ENCODE data around the gene TMEM239.
"Not testable (repeated sequence)": the region's sequence is repeated elsewhere in the genome, so short reads cannot be mapped to it uniquely, and the experiment has no call there.

Gene TMEM239

GRCh38 chr20:2816030-2816582, at the start of gene TMEM239:
Gene TMEM239, plus strand, starts transcription at chr20:2816364. Its CDS starts 191 bp downstream, at chr20:2816555.
- DNase-seq (ENCODE audit: low read depth), result no peak

- DNase-seq (ENCODE audit: low read depth), result no peak
Measured at GRCh38 chr20:2767768-2768631, 48.2 kb upstream of the TMEM239 start.

- DNase-seq (ENCODE audit: low read depth), result no peak
Measured at GRCh38 chr20:2768632-2769015, 47.5 kb upstream of the TMEM239 start.

- DNase-seq (ENCODE audit: low read depth), result not testable (repeated sequence)
Measured at GRCh38 chr20:2770091-2770490, 46.1 kb upstream of the TMEM239 start.

DNA sequence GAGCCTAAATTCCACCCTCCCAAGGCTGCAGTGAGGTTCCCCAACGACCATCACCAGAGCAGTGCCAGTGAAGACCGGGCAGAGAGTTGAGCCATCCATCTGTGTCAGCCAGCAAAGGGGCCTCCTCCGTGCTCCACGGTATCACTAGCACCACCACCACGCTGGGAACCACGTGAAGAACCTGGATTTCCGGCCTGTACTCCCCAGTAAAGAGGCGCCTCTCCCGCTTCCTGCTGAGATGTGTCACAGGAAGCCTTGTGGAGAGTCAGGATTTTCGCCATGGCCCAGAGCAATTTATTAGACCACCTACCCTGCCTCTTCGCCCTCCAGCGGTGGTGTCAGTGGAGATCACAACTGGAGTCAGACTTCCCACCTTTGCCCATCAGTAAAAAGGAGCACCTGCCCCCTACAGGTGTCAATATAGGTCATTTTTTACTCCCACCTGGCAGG, 44.5 kb upstream of the TMEM239 start:
- DNase-seq (ENCODE audit: low read depth), result no peak

GRCh38 chr20:2773812-2774211, 42.4 kb upstream of the TMEM239 start:
- DNase-seq (ENCODE audit: low read depth), result no peak

DNA sequence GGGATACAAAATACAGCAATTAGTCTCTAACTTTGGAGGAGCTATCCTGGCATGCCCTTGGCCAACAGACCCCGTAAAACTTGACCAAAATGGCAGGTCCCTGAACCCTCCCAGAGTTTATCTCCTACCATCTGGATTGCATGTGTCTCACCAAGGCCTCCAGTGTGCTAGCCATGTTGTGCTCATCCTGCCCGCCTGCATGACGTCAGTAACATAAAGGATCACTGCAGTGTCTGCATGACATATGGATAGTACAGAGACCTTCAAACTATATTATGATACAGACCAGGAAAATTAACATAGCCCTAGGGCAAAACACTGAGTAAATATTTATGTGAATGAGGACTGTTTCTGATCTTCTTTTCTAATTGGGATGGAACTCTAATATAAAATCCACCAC, 41.0 kb upstream of the TMEM239 start:
- no peak for DNase-seq (ENCODE audit: low read depth)

GRCh38 chr20:2778602-2779321, 37.4 kb upstream of the TMEM239 start:
- DNase-seq (ENCODE audit: low read depth), result no peak

DNA sequence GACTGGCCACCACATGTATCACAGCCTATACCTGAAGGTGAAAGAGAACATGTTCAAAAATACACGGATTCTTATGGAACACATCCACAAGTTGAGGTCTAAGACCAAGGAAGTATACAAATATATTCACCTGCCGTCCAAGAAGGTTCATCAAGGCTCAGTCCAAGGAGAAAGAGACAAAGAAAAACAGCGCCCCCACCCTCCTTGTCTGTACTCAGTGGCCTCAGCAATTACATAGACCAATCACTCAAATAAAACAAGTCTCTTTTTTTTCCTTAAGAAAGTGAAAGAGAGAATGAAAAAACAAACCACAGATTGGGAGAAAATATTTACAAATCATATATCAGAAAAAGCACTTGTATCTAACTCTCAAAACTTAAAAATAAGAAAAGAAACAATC, 35.2 kb upstream of the TMEM239 start:
- no peak for DNase-seq (ENCODE audit: low read depth)

DNA sequence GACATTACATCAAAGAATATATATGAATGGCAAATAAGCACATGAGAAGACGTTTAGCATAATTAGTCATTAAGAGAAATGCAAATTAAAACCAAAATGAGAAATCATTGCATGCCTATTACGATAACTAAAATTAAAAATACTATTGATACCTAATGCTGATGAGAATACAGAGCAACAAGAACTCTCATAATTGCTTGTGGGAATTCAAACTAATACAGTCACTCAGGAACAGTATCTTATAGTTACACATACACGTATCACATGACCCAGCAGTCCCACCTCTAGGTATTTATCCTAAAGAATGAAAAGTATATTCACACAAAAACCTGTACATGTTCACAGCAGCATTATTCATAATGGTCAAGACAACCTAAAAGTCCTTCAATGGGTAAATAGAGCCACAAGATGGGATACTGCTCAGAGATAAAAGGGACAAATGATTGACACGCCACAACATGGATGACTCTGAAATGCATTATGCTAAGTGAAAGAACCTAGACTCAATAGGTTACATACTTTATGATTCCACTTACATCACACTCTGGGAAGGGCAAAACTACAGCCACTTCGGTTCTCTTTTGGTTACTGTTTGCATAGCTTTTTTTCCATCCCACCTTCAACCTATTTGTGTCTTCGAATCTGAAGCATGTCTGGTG, 32.1 kb upstream of the TMEM239 start:
- no peak for DNase-seq (ENCODE audit: low read depth)

DNA sequence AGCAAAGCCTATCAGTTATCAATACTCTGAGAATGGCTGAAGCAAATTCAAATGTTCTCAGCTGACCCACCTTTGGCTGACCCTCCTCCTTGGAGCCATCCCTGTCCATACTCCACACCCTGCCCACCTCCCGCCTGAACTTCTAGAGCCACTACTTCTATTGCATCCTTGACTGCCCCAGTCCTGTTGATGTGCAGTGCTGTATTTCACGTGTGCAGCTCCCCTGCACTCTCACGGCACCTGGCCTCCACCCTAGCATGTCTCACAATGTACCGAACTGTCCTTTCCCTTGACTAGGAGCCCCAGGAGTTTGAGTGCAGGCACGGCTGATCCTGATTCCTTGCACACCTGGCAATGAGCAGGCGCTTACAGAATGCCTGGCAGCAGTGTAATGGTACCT, 22.7 kb upstream of the TMEM239 start:
- no peak for DNase-seq (ENCODE audit: low read depth)

DNA sequence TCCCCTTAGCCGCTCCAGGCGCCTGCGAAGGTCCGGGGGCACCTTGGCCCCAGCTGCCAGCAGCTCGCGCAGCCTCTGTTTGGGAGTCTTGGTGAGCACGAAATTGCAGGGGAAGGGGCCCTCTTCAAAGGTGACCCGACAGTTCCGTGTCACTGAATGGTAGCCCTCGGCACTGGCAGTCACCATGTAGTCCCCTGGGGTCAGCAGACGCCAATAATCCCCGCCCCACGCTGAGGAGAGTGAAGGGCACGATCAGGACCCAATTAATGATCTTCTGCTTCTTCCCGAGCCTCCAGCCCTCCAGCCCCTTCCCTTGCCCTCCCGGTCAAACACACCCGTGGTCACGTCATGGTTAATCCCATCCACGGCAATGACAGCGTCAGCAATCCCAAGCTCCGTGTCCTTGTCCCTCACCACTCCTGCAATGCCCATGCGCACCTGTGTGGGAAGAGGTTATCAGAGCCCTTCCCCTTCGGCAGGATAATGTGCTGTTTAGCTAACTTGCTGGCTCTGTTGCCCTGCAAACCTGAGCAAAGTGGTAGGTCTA, 21.9 kb upstream of the TMEM239 start:
- DNase-seq (ENCODE audit: low read depth), result no peak

- DNase-seq (ENCODE audit: low read depth), result no peak
Measured at GRCh38 chr20:2794866-2795447, 21.2 kb upstream of the TMEM239 start.

GRCh38 chr20:2795451-2795850, 20.7 kb upstream of the TMEM239 start:
- no peak for DNase-seq (ENCODE audit: low read depth)

DNA sequence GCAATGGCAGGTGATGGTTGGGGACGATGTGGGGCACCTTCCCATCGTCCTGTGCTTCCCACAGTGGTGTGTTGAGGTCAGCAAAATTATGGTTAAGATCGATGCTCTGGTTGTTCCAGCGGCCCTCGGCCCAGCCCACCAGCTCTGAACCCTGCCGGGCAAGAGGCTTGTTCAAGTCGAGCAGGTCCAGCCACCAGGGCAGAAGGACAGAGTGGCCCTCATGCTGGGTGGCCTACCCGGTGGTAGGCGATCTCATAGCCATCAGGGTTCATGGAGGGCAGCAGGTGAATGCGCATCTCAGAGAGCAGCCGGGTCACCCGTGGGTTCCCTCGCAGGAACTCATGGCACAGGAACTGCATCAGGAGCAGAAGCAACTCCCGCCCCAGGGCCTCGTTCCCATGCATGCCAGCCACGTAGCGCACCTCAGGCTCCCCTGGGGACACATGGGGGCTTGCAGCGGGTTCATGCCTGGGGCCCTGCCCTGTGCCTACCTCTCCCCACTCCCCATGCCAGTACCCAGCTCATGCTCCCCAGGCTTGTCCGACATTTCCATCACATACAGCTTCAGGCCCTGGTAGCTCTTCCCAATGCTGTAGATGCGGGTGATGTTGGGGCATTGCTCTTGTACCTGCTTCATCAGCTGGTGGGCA, 20.0 kb upstream of the TMEM239 start:
- DNase-seq (ENCODE audit: low read depth), result no peak

DNA sequence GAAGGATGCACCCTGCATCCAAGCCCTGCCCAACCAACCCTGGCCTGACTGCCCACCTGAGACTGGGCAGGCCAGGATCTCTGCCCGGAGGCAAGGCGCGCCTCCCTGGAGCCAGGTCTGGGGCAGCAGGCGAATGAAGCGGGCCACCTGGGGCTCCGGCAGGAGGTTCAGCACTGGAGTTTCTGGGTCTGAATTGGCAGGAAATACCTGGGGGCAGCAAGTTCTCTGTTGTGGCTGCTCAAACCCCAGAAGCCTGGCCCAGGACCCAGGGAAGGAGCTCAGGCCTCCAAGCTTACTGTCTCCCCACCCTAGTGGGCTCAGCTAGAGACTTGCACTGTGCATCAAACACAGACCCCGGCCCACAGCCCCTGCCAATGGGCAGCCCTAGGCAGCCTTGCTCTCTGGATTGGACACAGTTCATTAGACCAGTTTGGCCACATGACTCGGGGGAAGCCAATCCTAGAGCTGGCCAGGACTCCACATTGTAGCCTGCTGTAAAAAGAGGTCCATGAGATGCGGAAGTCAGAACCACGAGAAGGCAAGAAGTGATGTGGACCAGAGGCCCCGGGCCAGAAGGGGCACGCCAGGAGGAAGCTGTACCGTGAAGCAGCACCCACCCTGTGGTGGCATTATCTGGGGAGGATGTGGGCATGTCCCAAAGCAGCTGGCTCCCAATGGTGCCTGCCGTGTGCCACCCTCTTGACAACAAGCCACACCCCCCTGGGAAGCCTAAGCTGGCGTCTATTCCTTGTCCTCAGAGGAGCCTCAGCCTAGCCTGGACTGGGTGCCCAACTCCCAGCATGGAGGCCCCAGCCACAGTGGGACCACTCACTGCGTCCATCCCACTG, 18.8 kb upstream of the TMEM239 start:
- no peak for DNase-seq (ENCODE audit: low read depth)

DNA sequence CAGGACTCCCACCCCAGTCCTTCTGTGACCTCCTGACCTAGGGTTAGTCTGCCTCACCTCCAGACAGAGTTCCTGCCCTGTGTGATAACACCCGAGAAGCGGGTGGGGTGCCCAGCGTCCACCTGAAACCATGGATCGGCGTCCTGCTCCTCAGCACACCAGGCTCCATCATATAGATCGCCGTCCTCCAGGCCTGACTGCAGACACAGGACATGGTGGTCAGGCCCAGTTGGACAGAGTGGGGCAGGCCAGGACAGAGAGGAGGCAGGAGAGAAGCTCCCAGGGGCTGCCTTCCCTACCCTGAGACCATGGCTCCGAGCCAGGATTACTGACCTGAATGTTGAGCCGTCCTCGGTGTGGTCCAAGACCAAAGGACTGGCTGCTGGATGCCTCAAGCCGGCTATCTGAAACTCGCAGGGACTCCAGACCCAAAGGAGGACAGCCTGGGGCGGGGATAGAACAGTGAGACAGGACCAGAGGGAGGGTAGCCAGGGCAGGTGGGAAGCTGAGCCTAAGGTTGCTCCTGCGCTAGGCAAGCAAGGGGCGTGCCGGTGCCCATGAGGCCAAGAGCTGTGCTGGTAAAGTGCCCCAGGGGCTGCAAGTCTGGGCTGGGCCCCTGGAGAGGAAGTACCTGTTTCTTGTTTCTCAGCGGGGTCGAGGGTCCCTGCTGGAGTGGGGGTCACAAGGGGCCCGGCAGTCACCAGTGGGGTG, 17.9 kb upstream of the TMEM239 start:
- no peak for DNase-seq (ENCODE audit: low read depth)

GRCh38 chr20:2798814-2799213, 17.4 kb upstream of the TMEM239 start:
- no peak for DNase-seq (ENCODE audit: low read depth)

DNA sequence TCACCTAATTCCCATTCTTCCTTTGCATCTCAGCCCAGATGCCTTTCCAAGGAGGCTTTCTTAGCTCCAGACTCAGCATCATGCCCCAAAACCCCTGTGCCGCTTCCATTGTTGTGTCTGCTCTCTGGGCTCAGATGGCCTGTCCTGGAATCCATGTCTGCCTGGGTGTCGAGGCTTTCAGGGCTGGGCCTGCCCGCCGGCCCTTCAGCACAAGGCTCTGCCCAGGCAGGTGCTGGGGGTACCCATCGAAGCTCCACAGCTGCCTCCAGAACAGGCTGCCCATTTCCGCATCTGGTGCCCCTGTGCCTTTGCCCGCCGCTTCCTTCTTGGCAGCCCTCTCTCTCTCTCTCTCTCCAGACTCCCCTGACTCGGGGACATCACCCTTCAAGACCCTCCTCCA, 16.9 kb upstream of the TMEM239 start:
- no peak for DNase-seq (ENCODE audit: low read depth)

Measured in HS-27A (cell line).